ENCODE data around the gene KDM8. TPM values are rescaled to one million over a fixed set of nuclear protein-coding genes. Genes with fewer than 3 reads are reported as not detected.

The KDM8 gene
- total RNA-seq, 1 experiment from 2014 or later = 7.9 TPM

- Histone ChIP-seq H3K27ac (ENCODE audit: low read length) (no peak overlapping the region), H3K4me3 (ENCODE audit: low read depth in 2 of 2, low read length in 2 of 2) (no peak overlapping the region), H3K4me1 (ENCODE audit: control insufficient read depth, insufficient read depth, low read length) (no peaks in the 10 kb centered on the region), H3K27me3 (ENCODE audit: control insufficient read depth, insufficient read depth, low read length) (no peaks in the 10 kb centered on the region), H3K36me3 (ENCODE audit: control insufficient read depth, insufficient read depth, low read length) (peaks cover 4% of the 10 kb centered on the region), H3K9me3 (ENCODE audit: control insufficient read depth, insufficient read depth, low read depth, low read length) (no peaks in the 10 kb centered on the region)
- ATAC-seq = no peak
- in situ Hi-C loops (cut with HindIII; ENCODE audit: low pct_unique_long_range_greater_than_20kb, low sequenced_read_pairs) = no loop called here
- ChIA-PET CTCF (no interaction called here), POLR2A (no interaction called here)
- DNase-seq (ENCODE audit: low read depth, low spot score) = no peak
- intact Hi-C loops (cut with micrococcal nuclease; ENCODE audit: unreplicated experiment) = no loop called here
- TF ChIP-seq CTCF (IDR thresholded peaks at IDR 0.05) (no peak), TCF7L2 (IDR thresholded peaks at IDR 0.05; ENCODE audit: low read depth, low read length) (no peak), POLR2AphosphoS5 (IDR thresholded peaks at IDR 0.05; ENCODE audit: low read depth, low read length) (no peak), REST (IDR thresholded peaks at IDR 0.05; ENCODE audit: insufficient read depth in 1 of 2, low read depth in 2 of 2, low read length in 1 of 2) (no peak), SIN3A (IDR thresholded peaks at IDR 0.05; ENCODE audit: borderline replicate concordance, insufficient read depth, low read depth, low read length) (no peak)
- BruUV-seq (replicated peaks) = no TSS peak
Observed at GRCh38 chr16:27232901-27233625, 29.7 kb downstream of the KDM8 start.

GRCh38 chr16:27233731-27234130, 30.4 kb downstream of the KDM8 start:
- intact Hi-C loops (cut with micrococcal nuclease; ENCODE audit: unreplicated experiment) = no loop called here

More at GRCh38 chr16:27233731-27234130, 30.4 kb downstream of the KDM8 start:
- Histone ChIP-seq H3K27ac (ENCODE audit: low read length) (no peak overlapping the region), H3K9me3 (ENCODE audit: control insufficient read depth, insufficient read depth, low read depth, low read length) (no peaks in the 10 kb centered on the region), H3K27me3 (ENCODE audit: control insufficient read depth, insufficient read depth, low read length) (no peaks in the 10 kb centered on the region), H3K4me3 (ENCODE audit: low read depth in 2 of 2, low read length in 2 of 2) (no peak overlapping the region), H3K36me3 (ENCODE audit: control insufficient read depth, insufficient read depth, low read length) (peaks cover 4% of the 10 kb centered on the region), H3K4me1 (ENCODE audit: control insufficient read depth, insufficient read depth, low read length) (no peaks in the 10 kb centered on the region)
- CTCF ChIA-PET = interaction anchor here (2.3 kb wide), 1 partner anchor 134 kb away, joined by 25 read pairs; no protein-coding TSS in a partner anchor
- POLR2A ChIA-PET = interaction anchor here (0.6 kb wide), 1 partner anchor 42 kb away, joined by 3 read pairs; no protein-coding TSS in a partner anchor
- in situ Hi-C loops (cut with HindIII; ENCODE audit: low pct_unique_long_range_greater_than_20kb, low sequenced_read_pairs) = no loop called here
- ATAC-seq (no peak), DNase-seq (ENCODE audit: low read depth, low spot score) (no peak)
- BruUV-seq (replicated peaks) = no TSS peak
- TF ChIP-seq TCF7L2 (IDR thresholded peaks at IDR 0.05; ENCODE audit: low read depth, low read length) (no peak), SIN3A (IDR thresholded peaks at IDR 0.05; ENCODE audit: borderline replicate concordance, insufficient read depth, low read depth, low read length) (no peak), POLR2AphosphoS5 (IDR thresholded peaks at IDR 0.05; ENCODE audit: low read depth, low read length) (no peak), CTCF (IDR thresholded peaks at IDR 0.05) (no peak), REST (IDR thresholded peaks at IDR 0.05; ENCODE audit: insufficient read depth in 1 of 2, low read depth in 2 of 2, low read length in 1 of 2) (no peak)

Data from Panc1 (cell line).